Adipose tissue (tissue), 3 donors: Measurements from ENCODE around the gene F2. TPM values are rescaled to one million over a fixed set of nuclear protein-coding genes. Genes with fewer than 3 reads are reported as not detected.

Source experiments
- H3K27ac ChIP-seq: one replicate; pipeline ENCODE4 v1.5.1; 2013; ENCODE audit warnings: low read depth, low read length
- WGBS, 3 donors: extraction: QIAGEN DNeasy Blood & Tissue Kit; methylation state at CpG; one replicate each; pipeline ENCODE4 v1.1.7; 2013; 5-methylcytosine and 5-hydroxymethylcytosine counted together
- polyA plus RNA-seq, 3 donors: library from polyadenylated mRNA; stranded (reverse); fragments of 200-250 nt; gene quantifications; one replicate each; pipeline ENCODE4 v1.2.3, GENCODE V29; 2013
- donor health status: healthy with polysubstance abuse.
- donor health status: Bipolar disorder and iron deficiency.
- donor health status: healthy.

F2 gene
- polyA plus RNA-seq, 3 donors, result not detected

GRCh38 chr11:46681814-46682213 is 37.2 kb upstream of the F2 start:
- H3K27ac ChIP-seq, result no peak overlapping the region
- WGBS, 3 donors, result 92 to 93% (median 93%) methylated on average over 11 of the region's 11 CpGs

GRCh38 chr11:46682773-46683752 is 36.0 kb upstream of the F2 start:
- no peak overlapping the region for H3K27ac ChIP-seq
- WGBS, 3 donors, result 93 to 94% (median 94%) methylated on average over 11 of the region's 11 CpGs

GRCh38 chr11:46684367-46684766 is 34.6 kb upstream of the F2 start:
- 66 to 76% (median 72%) methylated on average over 3 of the region's 3 CpGs for WGBS, 3 donors
- H3K27ac ChIP-seq, result no peak overlapping the region

GRCh38 chr11:46686886-46687795 is 31.9 kb upstream of the F2 start:
- 65 to 78% (median 72%) methylated on average over 15 of the region's 15 CpGs for WGBS, 3 donors
- H3K27ac ChIP-seq, result peak overlapping the region; percentile 83

- H3K27ac ChIP-seq, result no peak overlapping the region
- 91 to 95% (median 94%) methylated on average over 1 of the region's 1 CpG for WGBS, 3 donors
Observed at GRCh38 chr11:46690702-46691101, 28.3 kb upstream of the F2 start.

- WGBS, 3 donors, result 93 to 96% (median 94%) methylated on average over 4 of the region's 4 CpGs
- H3K27ac ChIP-seq, result no peak overlapping the region
Observed at GRCh38 chr11:46692450-46692849, 26.6 kb upstream of the F2 start.

GRCh38 chr11:46693597-46694012 is 25.4 kb upstream of the F2 start:
- 63 to 67% (median 63%) methylated on average over 2 of the region's 2 CpGs for WGBS, 3 donors
- H3K27ac ChIP-seq, result no peak overlapping the region

GRCh38 chr11:46694072-46694471 is 24.9 kb upstream of the F2 start:
- H3K27ac ChIP-seq, result no peak overlapping the region
- WGBS, 3 donors, result 72 to 83% (median 82%) methylated on average over 6 of the region's 6 CpGs

- 83 to 87% (median 84%) methylated on average over 7 of the region's 7 CpGs for WGBS, 3 donors
- H3K27ac ChIP-seq, result no peak overlapping the region
Observed at GRCh38 chr11:46694607-46695006, 24.4 kb upstream of the F2 start.

GRCh38 chr11:46695345-46696211 is 23.4 kb upstream of the F2 start:
- WGBS, 3 donors, result 84 to 93% (median 91%) methylated on average over 12 of the region's 12 CpGs
- H3K27ac ChIP-seq, result no peak overlapping the region

- no peak overlapping the region for H3K27ac ChIP-seq
- WGBS, 3 donors, result 75 to 81% (median 81%) methylated on average over 11 of the region's 11 CpGs
Observed at GRCh38 chr11:46696212-46696558, 22.8 kb upstream of the F2 start.

- no peak overlapping the region for H3K27ac ChIP-seq
- WGBS, 3 donors, result 55 to 75% (median 65%) methylated on average over 3 of the region's 3 CpGs
Observed at GRCh38 chr11:46697303-46697702, 21.7 kb upstream of the F2 start.

- H3K27ac ChIP-seq, result no peak overlapping the region
- WGBS, 3 donors, result 38 to 64% (median 54%) methylated on average over 2 of the region's 2 CpGs
Observed at GRCh38 chr11:46697723-46698122, 21.3 kb upstream of the F2 start.

- H3K27ac ChIP-seq, result no peak overlapping the region
- 57 to 77% (median 77%) methylated on average over 1 of the region's 1 CpG for WGBS, 3 donors
Observed at GRCh38 chr11:46698597-46698996, 20.4 kb upstream of the F2 start.

GRCh38 chr11:46700241-46701077 is 18.6 kb upstream of the F2 start, which contains the start of the genes ARHGAP1 and ZNF408:
TSS of gene ARHGAP1 (minus strand) at chr11:46700619. CDS start at chr11:46696107, 4,512 bp downstream.
TSS of gene ZNF408 (plus strand) at chr11:46701031. CDS start at chr11:46701048, 17 bp downstream.
- H3K27ac ChIP-seq, result peak within 1 kb of the TSS; percentile 39
- 0 to 1% (median 0%) methylated on average over 43 to 44 of the region's 44 CpGs for WGBS, 3 donors

- no peak overlapping the region for H3K27ac ChIP-seq
- WGBS, 3 donors, result 1 to 2% (median 2%) methylated on average over 29 of the region's 29 CpGs
Observed at GRCh38 chr11:46701078-46701654, 17.8 kb upstream of the F2 start.
